ENCODE measurements around the gene GGCX. TPM values are rescaled to one million over a fixed set of nuclear protein-coding genes. Genes with fewer than 3 reads are reported as not detected.
A peak's percentile ranks its signal among the peaks of the same experiment; 100 is the strongest.

GGCX gene
- total and polyA plus RNA-seq, 5 experiments from 2014 or later = 10.4 to 35.8 (median 14.6) TPM

DNA sequence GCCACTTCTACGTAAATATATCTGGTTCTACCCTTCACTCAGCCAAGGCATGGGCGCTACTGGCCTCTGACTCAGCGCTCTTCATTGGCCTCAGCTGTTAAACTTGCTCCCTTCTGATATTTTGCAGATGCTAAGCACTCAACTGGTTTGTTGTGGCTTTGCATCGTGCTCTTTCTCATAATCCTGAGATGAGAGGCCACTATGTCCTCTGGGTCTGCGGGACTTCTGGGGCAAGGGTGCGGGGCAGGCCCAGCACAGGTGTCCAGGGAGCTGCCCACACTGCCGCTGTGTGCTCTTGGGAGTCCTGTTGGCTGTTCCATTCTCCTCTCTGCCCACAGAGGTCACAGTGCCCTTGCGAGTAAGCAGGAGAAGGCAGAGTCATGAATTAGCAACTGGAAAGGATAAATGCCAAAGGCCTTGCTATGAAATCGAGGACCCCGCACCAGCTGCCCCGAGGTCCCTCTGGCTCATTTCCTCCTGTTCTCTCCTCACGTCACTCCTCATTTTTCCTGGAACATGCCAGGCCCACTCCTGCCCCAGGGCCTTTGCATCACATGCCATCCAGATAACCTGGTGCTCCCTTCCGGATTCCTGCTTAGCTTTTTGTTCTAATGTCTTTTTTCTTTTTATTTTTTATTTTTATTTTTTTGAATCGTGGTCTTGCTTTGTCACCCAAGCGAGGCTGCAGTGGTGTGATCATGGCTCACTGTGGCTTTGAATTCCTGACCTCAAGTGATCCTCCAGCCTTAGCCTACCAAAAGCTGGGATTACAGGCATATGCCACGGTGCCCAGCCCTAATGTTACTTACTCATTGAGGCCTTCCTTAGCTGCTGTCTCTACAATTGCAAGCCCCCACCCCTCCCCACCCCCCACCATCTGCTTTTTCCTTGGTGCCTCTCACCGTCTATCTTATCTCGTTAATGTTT, 57.2 kb downstream of the GGCX start:
- no peak for ATAC-seq
- H3K27ac Mint-ChIP-seq = peak overlapping the region in 1 of 10 donors; percentile 41
- peaks cover 0 to 8% (median 2%) of the 10 kb centered on the region in 4 donors for H3K4me1 Mint-ChIP-seq
- no peaks in the 10 kb centered on the region for H3K9me3 Mint-ChIP-seq
- no peaks in the 10 kb centered on the region for H3K36me3 Mint-ChIP-seq
- no peaks in the 10 kb centered on the region for H3K27me3 Mint-ChIP-seq
- no peak for DNase-seq
- no peak overlapping the region for H3K4me3 Mint-ChIP-seq
- POLR2A ChIA-PET = interaction anchor here (0.5 to 0.7 kb wide), 2 partner anchors 34 to 140 kb away, joined by 3 to 5 read pairs; no protein-coding TSS in a partner anchor

DNA sequence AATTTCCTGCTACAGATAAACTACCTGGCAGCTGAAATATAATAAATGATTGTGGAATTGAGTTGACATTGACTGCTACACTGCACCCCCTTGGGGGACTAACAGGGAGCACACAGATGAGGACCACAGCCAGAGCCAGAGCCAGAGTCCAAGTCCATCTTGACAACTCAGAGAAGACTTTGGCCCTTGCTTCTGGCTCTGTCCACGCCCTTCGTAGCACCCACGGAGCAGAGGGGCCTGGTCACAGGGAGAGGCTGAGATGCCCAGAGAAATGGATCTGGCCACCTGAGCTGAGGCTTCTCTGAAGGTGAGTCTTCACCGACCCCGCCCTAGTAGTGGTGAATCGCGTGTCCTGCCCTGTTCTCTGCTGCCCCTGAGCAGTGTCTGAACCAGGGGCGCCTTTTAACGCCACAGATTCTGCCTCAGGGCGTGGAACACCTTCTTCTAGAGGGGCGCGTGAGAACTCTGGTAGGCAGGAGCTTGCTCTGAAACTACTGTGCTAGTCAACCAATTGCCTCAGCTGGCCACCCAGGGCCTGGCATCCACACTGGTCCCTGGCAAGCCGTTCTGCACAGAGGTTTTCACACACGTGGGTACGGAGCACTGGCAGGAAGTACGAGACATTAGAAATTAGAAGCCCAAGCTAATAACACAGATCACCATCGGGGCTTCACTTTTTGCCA, 58.0 kb downstream of the GGCX start:
- no peak overlapping the region for H3K4me3 Mint-ChIP-seq
- POLR2A ChIA-PET = no interaction called here
- ATAC-seq = no peak
- no peak for DNase-seq
- H3K4me1 Mint-ChIP-seq = peaks cover 0 to 8% (median 2%) of the 10 kb centered on the region in 4 donors
- H3K36me3 Mint-ChIP-seq = no peaks in the 10 kb centered on the region
- no peaks in the 10 kb centered on the region for H3K27me3 Mint-ChIP-seq
- H3K9me3 Mint-ChIP-seq = no peaks in the 10 kb centered on the region
- H3K27ac Mint-ChIP-seq = no peak overlapping the region

DNA sequence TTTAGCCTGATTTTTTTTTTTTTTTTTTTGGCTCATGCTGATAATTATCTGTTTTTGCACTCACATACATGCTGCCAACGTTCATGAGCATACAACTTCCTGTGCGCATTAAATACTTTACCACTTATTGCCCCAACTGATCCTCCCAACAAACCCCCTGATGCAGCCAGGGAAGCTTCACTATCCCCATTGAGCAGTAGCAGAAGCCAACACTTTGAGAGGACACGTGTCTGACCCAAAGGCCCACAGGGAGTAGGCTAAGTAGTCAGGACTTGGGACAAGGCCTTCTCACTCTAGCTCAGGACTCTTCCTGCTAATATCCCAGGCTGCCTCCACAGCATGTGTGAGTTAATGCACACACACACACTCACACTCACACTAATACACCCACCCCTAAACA, 58.6 kb downstream of the GGCX start:
- no peaks in the 10 kb centered on the region for H3K36me3 Mint-ChIP-seq
- DNase-seq (no peak), ATAC-seq (no peak)
- POLR2A ChIA-PET = no interaction called here
- H3K4me1 Mint-ChIP-seq = peaks cover 0 to 8% (median 2%) of the 10 kb centered on the region in 4 donors
- H3K27ac Mint-ChIP-seq = no peak overlapping the region
- H3K27me3 Mint-ChIP-seq = no peaks in the 10 kb centered on the region
- H3K9me3 Mint-ChIP-seq = no peaks in the 10 kb centered on the region
- H3K4me3 Mint-ChIP-seq = no peak overlapping the region

DNA sequence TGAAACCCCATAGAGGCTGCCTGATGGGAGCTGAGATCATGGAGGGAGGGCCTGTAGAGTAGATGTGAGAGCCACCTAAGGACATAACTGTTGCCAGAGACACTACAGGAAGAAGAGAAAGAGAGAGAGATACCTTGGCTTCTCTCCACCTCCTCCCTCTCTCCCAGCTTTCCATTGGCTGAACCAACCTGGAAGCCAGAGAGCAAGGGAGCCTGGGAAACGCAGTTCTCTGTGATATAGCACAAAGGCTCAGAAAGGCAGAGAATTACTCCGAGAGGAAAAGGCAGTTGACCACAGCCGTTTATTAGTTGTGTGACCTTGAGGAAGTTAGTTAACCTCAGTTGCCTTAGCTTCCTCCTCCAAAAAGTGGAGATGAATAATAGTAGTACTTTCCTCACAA, 60.0 kb downstream of the GGCX start:
- DNase-seq (no peak), ATAC-seq (no peak)
- H3K4me1 Mint-ChIP-seq = peaks cover 0 to 8% (median 2%) of the 10 kb centered on the region in 4 donors
- no peaks in the 10 kb centered on the region for H3K9me3 Mint-ChIP-seq
- no peaks in the 10 kb centered on the region for H3K27me3 Mint-ChIP-seq
- POLR2A ChIA-PET = no interaction called here
- no peak overlapping the region for H3K27ac Mint-ChIP-seq
- H3K4me3 Mint-ChIP-seq = no peak overlapping the region
- no peaks in the 10 kb centered on the region for H3K36me3 Mint-ChIP-seq

DNA sequence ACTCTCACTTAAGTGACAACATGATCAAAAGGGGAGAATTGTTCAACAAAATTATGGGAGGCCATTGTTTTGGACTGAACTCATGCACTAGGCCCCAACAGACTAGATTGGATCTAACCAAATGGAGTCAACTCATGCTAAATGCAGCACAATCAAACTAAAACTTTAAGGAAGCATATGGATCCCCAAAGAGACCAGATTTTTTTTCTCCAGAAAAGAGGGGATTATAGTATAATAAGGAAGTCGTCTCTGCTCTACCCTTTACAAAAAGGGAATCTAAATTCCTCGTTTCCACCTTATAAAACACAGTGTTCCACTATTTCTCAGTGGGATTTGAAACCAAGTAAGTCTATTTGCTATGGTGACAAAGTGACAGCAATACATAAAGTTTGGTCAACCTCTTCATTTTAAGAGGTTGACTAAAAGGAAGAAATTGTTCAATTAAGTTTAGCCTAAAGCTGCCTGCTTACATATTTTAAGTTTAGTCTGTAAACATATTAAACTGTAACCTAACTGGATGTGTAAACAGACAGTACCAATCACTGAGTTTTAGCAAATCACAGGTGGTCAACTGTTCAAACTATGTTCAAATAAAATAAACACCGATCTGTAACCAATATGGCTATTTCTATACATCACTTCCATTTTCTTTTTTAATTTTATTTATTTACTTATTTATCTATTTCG, 63.2 kb downstream of the GGCX start:
- no peaks in the 10 kb centered on the region for H3K27me3 Mint-ChIP-seq
- peaks cover 0 to under 1% (median 0%) of the 10 kb centered on the region in 9 donors for H3K9me3 Mint-ChIP-seq
- POLR2A ChIA-PET = no interaction called here
- H3K4me3 Mint-ChIP-seq = no peak overlapping the region
- H3K36me3 Mint-ChIP-seq = no peaks in the 10 kb centered on the region
- ATAC-seq (no peak), DNase-seq (no peak)
- H3K27ac Mint-ChIP-seq = no peak overlapping the region
- peaks cover 0 to 8% (median 2%) of the 10 kb centered on the region in 4 donors for H3K4me1 Mint-ChIP-seq

DNA sequence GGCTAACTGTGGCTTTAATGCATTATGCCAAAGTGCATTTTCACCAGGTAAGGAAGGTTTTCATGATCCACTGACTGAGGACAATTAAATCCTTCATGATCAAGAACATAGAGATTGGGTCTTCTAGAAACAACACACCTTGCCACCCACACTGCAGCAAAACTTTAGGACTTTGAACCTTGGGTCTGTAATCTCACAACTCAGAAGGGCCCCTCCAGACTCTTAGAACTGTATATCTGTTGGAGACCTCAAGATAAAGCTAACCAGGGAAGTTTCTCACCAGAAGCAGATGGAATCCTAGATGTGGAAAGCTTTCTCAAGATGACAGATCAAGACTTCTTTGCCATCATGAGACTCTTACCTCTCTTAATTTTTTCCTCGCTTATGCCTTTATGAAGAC, 64.9 kb downstream of the GGCX start:
- no peaks in the 10 kb centered on the region for H3K36me3 Mint-ChIP-seq
- ATAC-seq (no peak), DNase-seq (no peak)
- H3K27ac Mint-ChIP-seq = peak overlapping the region in 1 of 10 donors; percentile 22
- H3K27me3 Mint-ChIP-seq = no peaks in the 10 kb centered on the region
- H3K4me1 Mint-ChIP-seq = peaks cover 0 to 8% (median 0%) of the 10 kb centered on the region in 4 donors
- peaks cover 0 to 4% (median under 1%) of the 10 kb centered on the region in 9 donors for H3K9me3 Mint-ChIP-seq
- POLR2A ChIA-PET = interaction anchor here (0.8 kb wide), 1 partner anchor 10 kb away, joined by 8 read pairs; no protein-coding TSS in a partner anchor
- no peak overlapping the region for H3K4me3 Mint-ChIP-seq

Other genes starting within 250 kb of the GGCX start
- 100 to 1,000 TPM; 215 to 227 TPM for gene TGOLN2, start 233.5 kb downstream of the GGCX start, total RNA-seq
- 10 to 100 TPM; 55.6 to 80.0 (median 65.1) TPM for gene TGOLN2, start 233.5 kb downstream of the GGCX start, polyA plus RNA-seq
- gene RETSAT, start 207.0 kb downstream of the GGCX start, total RNA-seq = 10 to 100 TPM; 21.3 to 25.6 TPM
- gene RETSAT, start 207.0 kb downstream of the GGCX start, polyA plus RNA-seq = 10 to 100 TPM in 1 of 3 donors, 1 to 10 TPM in 2; 6.6 to 15.1 (median 9.9) TPM
- gene ELMOD3, start 206.7 kb downstream of the GGCX start, total RNA-seq = 10 to 100 TPM; 27.7 to 29.3 TPM
- 10 to 100 TPM in 2 of 3 donors, 1 to 10 TPM in 1; 6.3 to 14.5 (median 11.8) TPM for gene ELMOD3, start 206.7 kb downstream of the GGCX start, polyA plus RNA-seq
- 1 to 10 TPM; 5.7 to 8.0 TPM for gene CAPG, start 151.1 kb downstream of the GGCX start, total RNA-seq
- gene CAPG, start 151.1 kb downstream of the GGCX start, polyA plus RNA-seq = 10 to 100 TPM; 15.7 to 18.6 (median 16.8) TPM
- gene SH2D6, start 142.8 kb downstream of the GGCX start, total RNA-seq = 1 to 10 TPM; 1.3 to 2.2 TPM
- not detected for gene SH2D6, start 142.8 kb downstream of the GGCX start, polyA plus RNA-seq
- gene MAT2A, start 22.3 kb downstream of the GGCX start, total RNA-seq = 100 to 1,000 TPM; 192 to 205 TPM
- 100 to 1,000 TPM in 1 of 3 donors, 10 to 100 TPM in 2; 68.1 to 103 (median 73.0) TPM for gene MAT2A, start 22.3 kb downstream of the GGCX start, polyA plus RNA-seq
- 10 to 100 TPM; 71.4 to 73.9 TPM for gene VAMP8, start 16.1 kb upstream of the GGCX start, total RNA-seq
- 100 to 1,000 TPM; 321 to 405 (median 373) TPM for gene VAMP8, start 16.1 kb upstream of the GGCX start, polyA plus RNA-seq
- gene VAMP5, start 22.9 kb upstream of the GGCX start, total RNA-seq = 10 to 100 TPM; 24.6 to 24.7 TPM
- gene VAMP5, start 22.9 kb upstream of the GGCX start, polyA plus RNA-seq = 100 to 1,000 TPM; 135 to 143 (median 139) TPM
- 10 to 100 TPM; 66.0 to 73.8 TPM for gene RNF181, start 34.3 kb upstream of the GGCX start, total RNA-seq
- gene RNF181, start 34.3 kb upstream of the GGCX start, polyA plus RNA-seq = 100 to 1,000 TPM; 165 to 206 (median 173) TPM
- 10 to 100 TPM; 14.1 to 15.9 TPM for gene TMEM150A, start 41.2 kb upstream of the GGCX start, total RNA-seq
- gene TMEM150A, start 41.2 kb upstream of the GGCX start, polyA plus RNA-seq = 10 to 100 TPM; 11.6 to 15.1 (median 13.8) TPM
- 10 to 100 TPM; 86.4 to 95.2 TPM for gene C2orf68, start 50.6 kb upstream of the GGCX start, total RNA-seq
- 10 to 100 TPM; 15.7 to 21.1 (median 20.4) TPM for gene C2orf68, start 50.6 kb upstream of the GGCX start, polyA plus RNA-seq
- gene USP39, start 54.7 kb upstream of the GGCX start, total RNA-seq = 10 to 100 TPM; 53.0 to 59.5 TPM
- gene USP39, start 54.7 kb upstream of the GGCX start, polyA plus RNA-seq = 10 to 100 TPM; 56.4 to 69.3 (median 57.9) TPM
- not detected for gene SFTPB, start 106.7 kb upstream of the GGCX start, total RNA-seq
- gene SFTPB, start 106.7 kb upstream of the GGCX start, polyA plus RNA-seq = under 1 TPM in 1 of 3 donors, not detected in 2; 0.06 TPM
- gene GNLY, start 132.9 kb upstream of the GGCX start, total RNA-seq = 1 to 10 TPM; 5.3 to 7.3 TPM
- 1,000 to 10,000 TPM in 1 of 3 donors, 10 to 100 TPM in 2; 21.0 to 1,108 (median 35.6) TPM for gene GNLY, start 132.9 kb upstream of the GGCX start, polyA plus RNA-seq
- not detected for gene ATOH8, start 192.5 kb upstream of the GGCX start, total RNA-seq
- gene ATOH8, start 192.5 kb upstream of the GGCX start, polyA plus RNA-seq = not detected

All from naive thymus-derived CD8-positive, alpha-beta T cell (primary cell).